NCI-H2171 (cell line): Measurements from ENCODE around the gene TWSG1.
"Not testable (repeated sequence)": the region's sequence is repeated elsewhere in the genome, so short reads cannot be mapped to it uniquely, and the experiment has no call there.

Source experiments
- DNase-seq: peaks from one replicate; lab custom pipeline; 2025; lab: John Stamatoyannopoulos, UW

The TWSG1 gene

DNA sequence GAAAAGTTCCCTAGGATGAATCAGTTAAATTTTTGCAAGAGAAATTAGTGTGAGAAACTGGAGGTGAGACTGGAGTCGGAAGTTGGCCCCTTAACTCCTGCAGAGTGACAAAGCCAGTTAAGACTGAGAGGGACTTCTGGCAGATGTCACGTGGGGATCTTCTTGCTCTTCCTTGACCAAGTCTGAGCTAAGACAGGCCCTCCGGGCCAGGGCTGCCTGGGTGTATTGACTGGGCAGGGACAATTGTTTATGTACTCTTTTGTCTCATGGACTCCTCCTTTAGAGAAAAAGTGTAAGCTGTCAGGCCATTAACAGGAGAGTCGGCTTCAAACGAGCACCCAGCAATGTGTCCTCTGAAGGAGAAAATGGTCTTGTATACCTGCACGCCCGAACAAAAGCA is 92.2 kb downstream of the TWSG1 start:
- DNase-seq = no peak

DNA sequence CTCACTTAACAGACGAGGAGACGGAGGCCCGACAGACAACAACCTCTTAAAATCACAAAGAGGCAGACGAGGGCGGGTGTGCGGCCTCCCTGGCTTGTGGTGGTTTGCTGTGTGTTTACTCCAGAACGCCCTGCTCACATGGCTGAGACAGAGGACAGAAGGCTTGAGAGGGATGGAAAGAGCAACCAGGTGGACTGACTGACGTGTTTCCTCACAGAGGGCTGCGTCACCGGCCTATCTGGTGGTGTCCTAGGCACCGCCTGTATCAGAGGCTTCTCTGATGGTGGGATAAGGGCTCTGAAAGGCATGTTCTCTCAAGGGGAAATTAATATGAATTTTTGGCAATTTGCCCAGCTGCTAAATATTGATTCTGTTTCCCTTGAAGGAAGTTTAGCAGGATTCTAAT is 93.7 kb downstream of the TWSG1 start:
- DNase-seq = peak; percentile 16

DNA sequence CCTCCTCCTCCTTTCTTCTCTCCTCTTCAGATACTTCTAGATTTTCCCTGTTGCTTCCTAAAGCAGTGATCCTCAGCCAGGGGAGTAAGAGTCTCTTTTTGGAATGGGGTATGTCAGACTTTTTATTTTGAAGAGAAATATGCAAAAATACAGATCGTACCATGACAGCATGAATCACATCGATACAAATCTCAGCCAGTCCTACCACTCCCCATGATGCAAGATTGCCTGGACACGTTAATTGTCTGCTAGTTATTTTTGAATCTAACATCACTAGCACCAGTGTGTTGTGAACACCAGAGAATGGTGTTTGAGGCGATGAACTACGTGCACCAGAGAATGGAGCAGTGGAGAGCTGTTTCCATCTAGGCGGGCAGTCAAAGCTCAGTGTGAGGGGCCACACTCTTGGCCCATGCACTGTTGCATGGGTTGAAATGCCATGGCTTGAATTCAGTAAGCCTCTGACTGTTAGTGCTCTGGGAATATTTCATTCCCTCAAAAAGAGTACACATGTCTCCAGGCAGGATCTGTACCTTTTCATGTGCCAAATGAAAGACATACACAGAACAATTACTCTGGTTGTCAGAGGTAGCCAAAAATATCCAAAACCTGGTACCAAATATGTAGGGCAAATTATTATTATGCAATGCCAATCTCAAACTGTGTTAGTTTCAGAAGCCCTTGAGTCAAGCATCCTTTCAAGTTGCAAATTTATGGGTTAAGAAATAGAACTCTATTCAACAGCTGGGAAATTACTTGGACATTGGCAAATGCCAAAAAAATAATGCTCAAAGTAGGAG is 94.5 kb downstream of the TWSG1 start:
- no peak for DNase-seq

DNA sequence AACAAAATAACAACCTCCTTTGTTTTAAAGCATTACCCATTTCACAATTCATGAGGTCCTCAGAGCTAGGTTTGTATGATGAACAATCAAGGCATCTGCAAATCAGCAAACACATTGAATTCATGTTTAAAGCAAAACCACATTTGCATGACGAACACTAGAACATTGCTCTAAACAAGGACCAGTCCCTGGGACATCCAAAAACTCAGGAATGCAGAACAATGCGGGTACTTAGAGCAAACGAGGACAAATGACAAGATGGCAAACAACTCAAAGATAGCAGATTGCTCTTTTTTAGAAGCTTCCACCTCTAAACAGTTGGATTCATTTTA is 95.1 kb downstream of the TWSG1 start:
- no peak for DNase-seq

DNA sequence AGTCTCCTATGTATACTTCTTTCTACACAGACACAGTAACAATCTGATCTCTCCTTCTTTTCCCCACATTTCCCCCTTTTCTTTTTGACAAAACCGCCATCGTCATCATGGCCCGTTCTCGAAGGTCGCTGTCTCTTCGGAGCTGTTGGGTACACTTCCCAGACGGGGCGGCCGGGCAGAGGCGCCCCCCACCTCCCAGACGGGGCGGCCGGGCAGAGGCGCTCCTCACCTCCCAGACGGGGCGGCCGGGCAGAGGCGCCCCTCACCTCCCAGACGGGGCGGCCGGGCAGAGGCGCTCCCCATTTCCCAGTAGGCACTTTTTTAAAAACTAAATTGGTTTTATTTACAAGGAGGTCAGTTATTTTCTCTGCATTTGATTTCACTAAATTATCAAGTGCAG is 95.7 kb downstream of the TWSG1 start:
- not testable (repeated sequence) for DNase-seq

DNA sequence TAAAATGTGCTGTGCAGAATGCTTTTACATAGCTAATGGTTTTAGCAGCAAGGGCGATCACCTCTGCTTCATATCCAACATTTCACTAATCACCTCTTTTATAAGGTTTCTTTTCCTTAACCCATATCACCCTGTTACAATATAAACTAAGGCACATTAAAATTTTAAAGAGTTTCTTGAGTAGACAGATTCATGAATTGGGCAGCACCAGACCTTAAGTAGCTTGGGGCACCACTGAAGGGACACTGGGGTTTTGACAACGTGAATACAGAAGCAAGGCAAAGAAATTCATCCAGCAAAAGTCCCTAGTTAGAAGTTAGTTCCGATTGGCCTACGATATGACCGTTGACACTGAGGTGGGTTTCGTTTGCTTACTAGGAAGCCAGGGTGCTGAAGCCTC is 96.7 kb downstream of the TWSG1 start:
- DNase-seq = no peak

DNA sequence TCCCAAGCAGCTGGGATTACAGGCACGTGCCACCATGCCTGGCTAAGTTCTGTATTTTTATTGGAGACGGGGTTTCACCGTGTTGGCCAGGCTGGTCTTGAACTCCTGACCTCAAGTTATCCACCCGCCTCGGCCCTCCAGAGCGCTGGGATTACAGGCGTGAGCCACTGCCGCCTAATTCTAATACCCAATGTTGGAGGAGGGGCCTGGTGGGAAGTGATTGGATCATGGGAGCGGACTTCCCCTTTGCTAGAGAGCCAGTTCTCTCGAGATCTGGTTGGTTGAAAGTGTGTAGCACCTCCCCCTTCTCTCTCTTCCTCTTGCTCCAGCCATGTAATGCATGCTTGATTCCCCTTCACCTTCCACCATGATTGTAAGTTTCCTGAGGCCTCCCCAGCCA is 98.5 kb downstream of the TWSG1 start:
- DNase-seq = not testable (repeated sequence)

DNA sequence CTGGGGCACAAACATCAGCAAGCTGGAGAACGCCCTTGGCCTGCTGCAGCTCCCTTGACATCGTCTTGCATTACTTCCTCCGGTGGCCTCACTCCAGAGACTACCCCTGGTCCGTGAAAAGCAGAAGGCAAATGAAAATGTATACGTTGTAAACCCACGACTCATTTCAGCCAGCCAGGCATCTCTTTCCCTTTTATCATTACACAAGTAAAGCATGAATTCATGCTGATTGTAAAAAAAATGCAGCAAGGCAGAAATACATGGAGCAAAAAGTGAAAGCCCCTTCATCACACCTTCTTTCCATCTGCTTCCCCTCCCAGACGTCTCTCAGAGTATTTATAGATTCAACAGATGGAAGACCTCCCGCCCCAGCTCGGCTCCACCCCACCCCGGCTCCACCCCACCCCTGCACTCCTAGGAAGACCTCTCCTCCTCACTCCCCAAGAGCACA is 99.1 kb downstream of the TWSG1 start:
- peak; percentile 71 for DNase-seq

DNA sequence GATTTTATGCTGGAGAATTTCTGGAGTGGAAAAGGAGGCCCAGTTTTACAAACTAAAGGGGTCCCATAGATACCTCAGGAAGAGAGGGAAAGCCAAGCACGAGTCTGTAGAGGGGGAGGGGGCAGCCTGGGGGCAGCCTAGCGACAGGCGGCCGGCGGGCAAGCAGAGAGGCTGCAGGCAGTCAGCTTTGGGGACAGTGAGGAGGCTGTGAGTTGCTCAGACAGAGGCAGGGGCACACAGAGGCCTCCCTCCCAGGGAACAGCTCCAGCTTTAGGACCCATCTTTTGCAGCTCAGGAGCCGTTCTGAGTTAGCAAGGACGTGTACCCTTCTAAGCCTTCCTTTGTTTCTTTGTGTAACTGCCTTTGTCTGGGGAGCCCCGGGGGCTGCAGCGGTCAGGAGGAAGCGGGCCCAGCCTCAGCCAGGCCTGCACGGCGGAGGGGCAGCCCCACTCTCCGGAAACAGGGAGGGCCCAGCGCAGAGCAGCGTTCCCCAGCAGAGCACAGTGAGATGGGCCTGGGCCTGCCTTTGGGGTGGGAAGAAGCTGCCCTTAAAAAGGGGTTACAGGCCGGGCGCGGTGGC is 99.6 kb downstream of the TWSG1 start:
- no peak for DNase-seq

DNA sequence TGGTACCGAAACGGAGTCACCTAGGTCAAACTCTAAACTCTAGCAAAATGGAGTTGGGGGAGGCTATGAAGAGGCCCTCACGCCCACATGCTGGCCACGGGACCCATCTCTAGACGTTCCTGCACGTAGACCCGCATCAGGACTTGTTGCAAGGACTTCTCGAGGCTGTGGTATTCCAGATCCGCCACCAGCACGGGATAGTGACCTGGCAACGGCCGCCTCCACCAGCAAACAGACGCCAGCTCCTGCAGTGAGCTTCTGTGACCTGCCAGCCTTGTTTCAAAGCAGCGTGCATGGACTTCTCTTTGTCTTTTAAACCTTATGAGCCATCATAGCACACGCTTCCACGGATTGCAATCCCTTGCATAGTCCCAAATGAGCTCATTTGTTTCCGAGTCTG is 100.5 kb downstream of the TWSG1 start:
- no peak for DNase-seq

DNA sequence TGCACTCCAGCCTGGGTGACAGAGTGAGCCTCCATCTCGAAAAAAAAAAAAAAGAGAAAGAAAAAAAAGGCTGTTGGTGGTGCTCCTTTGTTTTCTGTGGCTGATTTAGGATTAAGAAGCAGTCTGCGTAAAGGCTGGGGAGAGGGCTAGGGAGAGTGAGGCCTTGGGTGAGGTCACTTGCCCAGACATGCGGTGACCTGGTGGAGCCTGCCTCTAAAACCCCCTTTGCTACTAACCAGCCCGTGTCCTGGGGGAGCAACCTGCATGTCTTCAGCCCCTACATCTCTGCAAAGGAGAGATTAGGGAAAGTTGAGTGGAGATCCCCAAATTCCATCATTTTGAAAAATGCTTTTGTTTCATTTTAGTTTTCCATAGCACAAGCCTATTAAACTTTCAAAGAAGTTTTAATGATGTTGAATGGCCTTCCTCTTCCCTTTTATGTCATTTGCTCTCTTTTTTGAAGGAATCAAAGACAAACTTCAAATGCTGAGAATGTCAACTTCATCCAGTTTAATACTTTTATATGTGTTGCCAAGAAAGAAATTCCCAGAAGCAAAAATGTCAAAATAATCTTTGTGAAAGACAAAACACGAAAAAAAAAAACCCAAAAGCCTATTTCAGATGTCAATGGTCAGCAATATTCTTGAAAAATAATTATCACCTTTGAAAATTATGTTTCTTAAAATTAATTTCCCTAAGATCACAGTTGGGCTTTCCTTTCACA is 101.8 kb downstream of the TWSG1 start:
- no peak for DNase-seq

DNA sequence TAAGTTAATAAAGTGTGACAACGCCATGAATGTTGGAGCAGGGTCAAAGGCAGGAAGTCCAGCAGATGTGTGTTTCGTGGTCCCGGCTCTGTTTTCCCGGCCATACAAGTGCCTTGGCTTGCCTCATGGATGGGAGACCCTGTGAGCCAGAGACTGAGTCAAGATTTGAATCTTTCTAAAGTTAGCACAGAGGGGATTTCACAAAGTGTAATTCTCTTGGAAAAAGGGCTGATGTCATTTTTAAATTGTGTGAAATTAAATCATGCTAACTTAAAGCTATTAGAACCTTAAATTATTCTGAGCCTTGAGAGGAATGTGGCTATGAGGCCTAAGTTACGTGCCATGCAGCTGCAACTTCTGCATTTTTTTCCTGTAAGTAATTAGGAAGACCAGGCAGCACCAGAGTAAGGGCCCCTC is 102.5 kb downstream of the TWSG1 start:
- DNase-seq = no peak

DNA sequence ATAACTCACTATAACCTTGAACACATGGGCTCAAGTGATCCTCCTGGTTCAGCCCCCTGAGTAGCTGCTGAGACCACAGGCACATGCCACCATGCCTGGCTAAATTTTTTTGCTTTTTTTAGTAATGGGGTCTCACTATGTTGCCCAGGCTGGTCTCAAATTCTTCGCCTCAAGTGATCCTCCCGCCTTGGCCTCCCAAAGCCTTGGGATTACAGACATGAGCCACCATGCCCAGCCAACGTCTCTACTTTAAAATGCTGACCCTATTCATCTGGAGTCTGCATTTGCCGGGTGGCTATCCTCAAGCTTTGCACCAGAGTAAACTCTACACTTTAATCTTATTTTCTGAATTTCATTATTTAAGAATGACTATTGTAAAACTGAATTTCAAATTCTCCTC is 103.1 kb downstream of the TWSG1 start:
- DNase-seq = no peak

DNA sequence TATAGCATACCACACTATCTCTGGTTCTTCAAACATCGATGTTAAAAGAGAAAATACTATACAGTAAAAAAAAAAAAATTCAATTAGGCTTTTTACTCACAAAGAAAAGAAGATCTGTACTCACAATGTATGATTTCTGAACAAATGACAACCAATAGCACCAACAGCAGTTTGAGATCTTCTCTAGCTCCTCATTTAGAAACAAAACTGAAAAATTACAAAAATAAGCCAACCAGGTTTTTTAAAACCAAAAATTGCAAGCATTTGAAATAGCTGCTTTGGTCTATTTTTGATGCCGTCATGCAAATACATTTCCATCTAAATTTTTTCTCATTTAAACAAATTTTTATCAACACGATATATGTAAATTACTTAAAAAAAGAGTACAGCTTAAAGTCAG is 106.5 kb downstream of the TWSG1 start:
- no peak for DNase-seq

DNA sequence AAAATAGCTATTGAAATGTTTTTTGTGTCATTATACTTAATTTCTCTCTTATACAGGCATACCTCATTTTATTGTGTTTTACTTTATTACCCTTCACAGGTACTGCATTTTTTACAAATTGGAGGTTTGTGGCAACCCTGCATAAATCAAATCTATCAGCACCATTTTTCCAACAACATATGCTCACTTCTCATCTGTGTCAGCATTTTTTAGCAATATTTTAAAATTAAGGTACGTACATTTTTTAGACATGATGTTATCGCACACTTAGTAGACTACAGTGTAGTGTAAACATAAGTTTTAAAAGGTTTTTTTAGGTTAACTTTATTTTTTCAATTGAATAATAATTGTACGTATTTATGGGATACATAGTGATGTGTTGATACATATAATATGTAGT is 110.0 kb downstream of the TWSG1 start:
- no peak for DNase-seq

DNA sequence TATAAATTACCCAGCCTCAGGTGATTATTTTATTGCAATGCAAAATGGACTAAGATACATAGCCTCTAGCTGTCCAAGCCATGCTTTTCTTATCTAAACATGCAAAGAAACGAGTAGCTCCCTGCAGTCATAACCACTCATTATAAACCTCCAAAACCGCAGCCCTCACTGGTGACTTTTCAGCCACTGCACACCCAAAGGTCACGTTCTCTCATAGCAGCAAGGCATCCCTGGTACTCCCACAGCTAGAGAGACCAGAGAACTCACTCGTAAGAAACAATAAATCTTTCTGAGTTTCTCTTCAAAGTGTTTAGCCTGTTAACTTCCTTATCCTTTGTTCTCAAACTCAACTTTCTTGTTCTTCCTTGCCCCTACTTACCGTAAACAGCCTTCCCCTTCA is 112.3 kb downstream of the TWSG1 start:
- DNase-seq = no peak

DNA sequence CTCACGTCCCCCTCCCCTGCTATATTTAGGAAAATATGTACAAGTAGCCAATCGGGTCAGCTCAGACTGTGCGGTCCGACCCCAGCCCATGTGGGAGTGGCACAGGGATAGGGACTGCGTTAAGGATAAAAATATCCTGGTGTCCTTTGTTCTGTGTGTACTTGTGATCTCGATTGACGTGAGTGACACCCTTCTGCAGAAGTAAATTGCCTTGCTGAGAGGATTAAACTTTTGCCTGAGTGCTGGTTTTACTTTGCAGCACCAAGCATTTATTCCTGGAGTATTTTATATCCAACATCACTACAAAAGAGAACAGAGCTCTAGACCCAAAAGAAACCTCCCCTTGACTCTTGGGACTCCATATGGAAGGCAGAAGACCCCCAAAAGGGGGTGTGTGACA is 112.8 kb downstream of the TWSG1 start:
- no peak for DNase-seq

DNA sequence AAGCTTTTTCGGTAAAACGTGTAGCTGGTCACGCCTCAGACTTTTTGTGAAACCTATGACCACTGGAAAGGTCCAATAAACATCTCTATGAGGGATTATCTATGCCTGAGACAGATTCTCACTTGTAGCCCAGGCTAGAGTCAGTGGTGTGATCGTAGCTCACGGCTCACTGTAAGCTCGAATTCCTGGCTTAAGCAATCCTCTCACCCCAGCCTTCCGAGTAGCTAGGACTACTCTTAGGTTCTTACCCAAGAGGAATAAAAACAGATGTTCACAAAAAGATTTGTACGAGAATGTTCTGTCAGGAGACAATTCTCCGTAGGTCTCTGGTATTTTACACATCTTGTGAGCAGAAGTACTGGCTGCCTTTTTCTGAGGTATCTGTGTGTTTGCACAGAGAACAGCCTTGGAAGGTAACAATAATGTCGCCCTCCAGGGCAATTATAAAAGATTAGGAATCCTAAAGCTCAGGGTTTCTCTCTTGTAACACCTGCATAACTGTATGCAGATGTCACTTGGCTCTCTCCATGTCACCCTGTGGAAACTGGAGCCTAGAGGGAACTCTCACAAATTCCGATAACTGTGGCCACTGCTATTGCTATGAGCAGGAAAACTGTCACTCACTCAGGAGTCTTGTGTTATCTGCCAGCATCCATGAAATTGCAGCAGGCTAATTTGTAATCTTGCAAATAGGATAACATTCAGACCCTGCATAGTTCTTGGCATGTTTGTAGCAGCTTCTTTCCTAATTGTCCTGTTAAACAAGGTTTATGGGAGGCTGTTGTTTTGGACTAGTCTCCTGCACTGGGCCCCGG is 115.2 kb downstream of the TWSG1 start:
- DNase-seq = no peak

DNA sequence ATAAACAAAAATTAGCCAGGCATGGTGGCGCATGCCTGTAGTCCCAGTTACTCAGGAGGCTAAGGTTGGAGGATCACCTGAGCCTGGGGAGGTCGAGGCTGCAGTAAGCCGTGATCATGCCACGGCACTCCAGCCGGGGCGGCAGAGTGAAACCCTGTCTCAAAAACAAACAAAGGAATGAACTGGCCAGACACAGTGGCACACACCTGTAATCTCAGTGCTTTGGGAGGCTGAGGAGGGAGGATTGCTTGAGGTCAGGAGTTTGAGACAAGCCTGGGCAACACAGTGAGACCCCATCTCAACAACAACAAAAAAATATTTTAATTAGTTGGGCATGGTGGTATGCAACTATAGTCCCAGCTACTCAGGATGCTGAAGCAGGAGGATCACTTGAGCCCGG is 116.3 kb downstream of the TWSG1 start:
- not testable (repeated sequence) for DNase-seq
